Upper lobe of left lung (tissue), 6 donors: ENCODE data around the gene TDRKH. TPM values are rescaled to one million over a fixed set of nuclear protein-coding genes. Genes with fewer than 3 reads are reported as not detected.
"Not testable (repeated sequence)": the region's sequence is repeated elsewhere in the genome, so short reads cannot be mapped to it uniquely, and the experiment has no call there.

Source experiments
- ATAC-seq, 2 donors: fragments of 200-7000 bp; cut with Tn5 transposase; one replicate each; pipeline ENCODE4 v1.9.1; 2022; ENCODE audit warnings: mild to moderate bottlenecking in 2 of 2, moderate library complexity in 2 of 2; ENCODE audit not compliant: low FRiP score in 2 of 2
- DNase-seq, 2 donors: peaks; one replicate each; pipeline ENCODE4 v3.0.0-alpha.2; 2019 to 2020
- H3K27ac ChIP-seq, 4 donors: fragments of 200-600 bp; sonication (generic); one replicate each; pipeline ENCODE4 v1.5.1; 2016 to 2019
- H3K27me3 ChIP-seq, 4 donors: fragments of 200-600 bp; sonication (generic); one replicate each; pipeline ENCODE4 v1.5.1; 2017 to 2019
- H3K36me3 ChIP-seq, 4 donors: fragments of 200-600 bp; sonication (generic); one replicate each; pipeline ENCODE4 v1.5.1; 2016 to 2019
- H3K4me1 ChIP-seq, 4 donors: fragments of 200-600 bp; sonication (generic); one replicate each; pipeline ENCODE4 v1.5.1; 2018 to 2019
- H3K4me3 ChIP-seq, 4 donors: fragments of 200-600 bp; sonication (generic); one replicate each; pipeline ENCODE4 v1.5.1; 2017 to 2019; ENCODE audit warnings: mild to moderate bottlenecking in 2 of 4, moderate library complexity in 1 of 4
- H3K9me3 ChIP-seq, 4 donors: fragments of 200-600 bp; sonication (generic); one replicate each; pipeline ENCODE4 v1.5.1; 2018 to 2019
- CTCF ChIP-seq, 6 experiments: fragments of 450-650 bp in 4 of 6; fragments of 200-600 bp in 2 of 6; sonication (generic) in 2 of 6; IDR thresholded peaks; one replicate each; pipeline ENCODE4 v1.5.1; 2016 to 2019; ENCODE audit warnings: antibody characterized with exemption in 6 of 6
- EP300 ChIP-seq, 4 donors: sonication (generic); formaldehyde crosslinking; IDR thresholded peaks; one replicate each; pipeline ENCODE4 v1.5.1; 2017; ENCODE audit warnings: antibody characterized with exemption in 4 of 4, control low read depth in 2 of 4
- POLR2A ChIP-seq, 4 donors: fragments of 450-650 bp; IDR thresholded peaks; one replicate each; pipeline ENCODE4 v1.5.1; 2016 to 2017; ENCODE audit warnings: antibody characterized with exemption in 4 of 4, mild to moderate bottlenecking in 2 of 4
- POLR2AphosphoS5 ChIP-seq, 2 donors: sonication (generic); formaldehyde crosslinking; IDR thresholded peaks; one replicate each; pipeline ENCODE4 v1.5.1; 2017; ENCODE audit warnings: antibody characterized with exemption in 2 of 2
- WGBS, 2 donors: methylation state at CpG; one replicate each; pipeline ENCODE4 v1.1.5; 2017 to 2018; 5-methylcytosine and 5-hydroxymethylcytosine counted together
- total RNA-seq, 6 donors: library from RNA; depleted of rRNA in 4 of 6; stranded (reverse); fragments of >200 nt in 4 of 6; gene quantifications; one replicate each; pipeline versions ENCODE4 v1.1.0 to v1.2.1, GENCODE V29; 2016 to 2021
- donor health status: DM: no; HTN: no; CAD: no; lungs with moderate emphysema.
- donor health status: DM: no; HTN: yes; CAD: no; lungs with severe emphysema.

The TDRKH gene
- total RNA-seq, 6 donors from 2014 or later = 7.3 to 17.0 (median 13.1) TPM

GRCh38 chr1:151783796-151784195 is 6.5 kb downstream of the TDRKH start:
- Histone ChIP-seq H3K4me3 (no peak overlapping the region), H3K36me3 (peaks cover 2 to 20% (median 7%) of the 10 kb centered on the region in 4 donors), H3K4me1 (no peaks in the 10 kb centered on the region), H3K9me3 (no peaks in the 10 kb centered on the region), H3K27ac (no peak overlapping the region), H3K27me3 (no peaks in the 10 kb centered on the region)
- ATAC-seq = no peak
- no peak for DNase-seq
- WGBS, 2 donors = 58 to 65% methylated on average over 2 of the region's 2 CpGs
- TF ChIP-seq EP300 (IDR thresholded peaks at IDR 0.05) (no peak), CTCF (IDR thresholded peaks at IDR 0.05) (no peak), POLR2AphosphoS5 (IDR thresholded peaks at IDR 0.05) (no peak), POLR2A (IDR thresholded peaks at IDR 0.05) (no peak)

GRCh38 chr1:151782741-151783140 is 7.6 kb downstream of the TDRKH start:
- TF ChIP-seq CTCF (IDR thresholded peaks at IDR 0.05) (no peak), POLR2A (IDR thresholded peaks at IDR 0.05) (no peak), EP300 (IDR thresholded peaks at IDR 0.05) (no peak), POLR2AphosphoS5 (IDR thresholded peaks at IDR 0.05) (no peak)
- Histone ChIP-seq H3K36me3 (peaks cover 5 to 30% (median 11%) of the 10 kb centered on the region in 4 donors), H3K4me3 (no peak overlapping the region), H3K9me3 (no peaks in the 10 kb centered on the region), H3K27ac (no peak overlapping the region), H3K4me1 (no peaks in the 10 kb centered on the region), H3K27me3 (no peaks in the 10 kb centered on the region)
- WGBS, 2 donors = 92 to 93% methylated on average over 3 of the region's 3 CpGs
- ATAC-seq = no peak
- DNase-seq = no peak

- not testable (repeated sequence) for H3K4me1 ChIP-seq, ATAC-seq, H3K27me3 ChIP-seq, H3K27ac ChIP-seq, H3K4me3 ChIP-seq, DNase-seq, H3K9me3 ChIP-seq
- 90 to 92% methylated on average over 5 of the region's 5 CpGs for WGBS, 2 donors
- peaks cover 5 to 35% (median 11%) of the 10 kb centered on the region in 4 donors for H3K36me3 ChIP-seq
Measured at GRCh38 chr1:151782026-151782425, 8.3 kb downstream of the TDRKH start.

GRCh38 chr1:151780736-151781135 is 9.6 kb downstream of the TDRKH start:
- not testable (repeated sequence) for H3K27ac ChIP-seq, H3K4me3 ChIP-seq, H3K27me3 ChIP-seq, DNase-seq, ATAC-seq, H3K4me1 ChIP-seq, H3K9me3 ChIP-seq
- WGBS, 2 donors = 86 to 91% methylated on average over 5 of the region's 5 CpGs
- peaks cover 5 to 48% (median 15%) of the 10 kb centered on the region in 4 donors for H3K36me3 ChIP-seq

GRCh38 chr1:151779852-151780251 is 10.4 kb downstream of the TDRKH start:
- H3K27me3 ChIP-seq = no peaks in the 10 kb centered on the region
- no peak for TF ChIP-seq POLR2A (IDR thresholded peaks at IDR 0.05)
- TF ChIP-seq POLR2AphosphoS5 (IDR thresholded peaks at IDR 0.05) = no peak
- no peak for TF ChIP-seq EP300 (IDR thresholded peaks at IDR 0.05)
- no peak for TF ChIP-seq CTCF (IDR thresholded peaks at IDR 0.05)
- no peak overlapping the region for H3K27ac ChIP-seq
- no peak overlapping the region for H3K4me3 ChIP-seq
- ATAC-seq (no peak), DNase-seq (no peak)
- H3K9me3 ChIP-seq = no peaks in the 10 kb centered on the region
- WGBS, 2 donors = 79 to 88% methylated on average over 4 of the region's 4 CpGs
- peaks cover 10 to 57% (median 23%) of the 10 kb centered on the region in 4 donors for H3K36me3 ChIP-seq
- no peaks in the 10 kb centered on the region for H3K4me1 ChIP-seq

- ATAC-seq = no peak
- DNase-seq = no peak
- Histone ChIP-seq H3K4me3 (no peak overlapping the region), H3K36me3 (peaks cover 11 to 67% (median 27%) of the 10 kb centered on the region in 4 donors), H3K4me1 (no peaks in the 10 kb centered on the region), H3K27me3 (no peaks in the 10 kb centered on the region), H3K9me3 (no peaks in the 10 kb centered on the region), H3K27ac (no peak overlapping the region)
- TF ChIP-seq POLR2A (IDR thresholded peaks at IDR 0.05) = no peak
- TF ChIP-seq CTCF (IDR thresholded peaks at IDR 0.05) = no peak
- no peak for TF ChIP-seq POLR2AphosphoS5 (IDR thresholded peaks at IDR 0.05)
- TF ChIP-seq EP300 (IDR thresholded peaks at IDR 0.05) = no peak
- WGBS, 2 donors = 93% methylated on average over 4 of the region's 4 CpGs
Measured at GRCh38 chr1:151777317-151777716, 13.0 kb downstream of the TDRKH start.
